A673 (cell line): Measurements from ENCODE around the gene ATP6V0E1. TPM values are rescaled to one million over a fixed set of nuclear protein-coding genes. Genes with fewer than 3 reads are reported as not detected.

Experiments
- BruUV-seq: library from RNA; stranded (reverse); fragments of 400-500 nt; replicated peaks from 2 replicates; lab custom pipeline; 2021; lab: Mats Ljungman, UMichigan
- CTCF ChIA-PET: fragments of 300-600 bp; sonication (Branson Sonifier 250); formaldehyde crosslinking; loops from one replicate; lab custom pipeline; 2022; ENCODE audit warnings: antibody characterized with exemption; lab: Charles Lee
- POLR2A ChIA-PET: fragments of 300-600 bp; sonication (Branson Sonifier 250); formaldehyde crosslinking; loops from one replicate; lab custom pipeline; 2022; ENCODE audit warnings: antibody characterized with exemption; ENCODE audit not compliant: low non-redundant PET; lab: Charles Lee
- DNase-seq: peaks from one replicate; pipeline ENCODE4 v3.0.0-alpha.2; 2015; ENCODE audit warnings: low spot score
- H3K27ac ChIP-seq: fragments of 200-600 bp; sonication (generic); 2 replicates; pipeline ENCODE4 v1.5.1; 2016; ENCODE audit warnings: mixed run types, low read depth, mild to moderate bottlenecking, mixed read lengths, antibody characterized with exemption, low read length; ENCODE audit not compliant: poor library complexity, severe bottlenecking
- H3K27me3 ChIP-seq: fragments of 200-600 bp; sonication (generic); replicated peaks from 2 replicates; pipeline ENCODE4 v1.6.1; 2017; ENCODE audit warnings: mixed run types, low read depth, mild to moderate bottlenecking, mixed read lengths, antibody characterized with exemption, low read length; ENCODE audit not compliant: insufficient read depth, poor library complexity
- H3K36me3 ChIP-seq: fragments of 200-600 bp; sonication (generic); 2 replicates; pipeline ENCODE4 v1.6.1; 2016; ENCODE audit warnings: mixed run types, mild to moderate bottlenecking, mixed read lengths, antibody characterized with exemption, low read length; ENCODE audit not compliant: insufficient read depth, poor library complexity, severe bottlenecking
- H3K4me1 ChIP-seq: fragments of 200-600 bp; sonication (generic); 2 replicates; pipeline ENCODE4 v1.6.1; 2017; ENCODE audit warnings: mixed run types, mild to moderate bottlenecking, mixed read lengths, antibody characterized with exemption, low read length; ENCODE audit not compliant: insufficient read depth, poor library complexity, severe bottlenecking
- H3K4me3 ChIP-seq: fragments of 200-600 bp; sonication (generic); 2 replicates; pipeline ENCODE4 v1.5.1; 2016; ENCODE audit warnings: low read depth, mixed run types, mild to moderate bottlenecking, mixed read lengths, low read length; ENCODE audit not compliant: poor library complexity, severe bottlenecking
- H3K9me3 ChIP-seq: fragments of 200-600 bp; sonication (generic); 2 replicates; pipeline ENCODE4 v1.6.1; 2016; ENCODE audit warnings: mixed run types, low read depth, mild to moderate bottlenecking, mixed read lengths, antibody characterized with exemption, low read length; ENCODE audit not compliant: poor library complexity, severe bottlenecking
- EZH2 ChIP-seq: fragments of 200-600 bp; sonication (generic); IDR thresholded peaks from 2 replicates; pipeline ENCODE4 v1.6.1; 2017; ENCODE audit warnings: borderline replicate concordance, low read depth, mild to moderate bottlenecking, mixed read lengths, antibody characterized with exemption, low read length; ENCODE audit not compliant: poor library complexity, severe bottlenecking
- intact Hi-C: fragments of 100-400 bp; cut with micrococcal nuclease; formaldehyde crosslinking; loops from one replicate; pipeline ENCODE4 v1.10.0; 2022; ENCODE audit not compliant: unreplicated experiment
- total RNA-seq: library from RNA; stranded (reverse); gene quantifications from 2 replicates; pipeline ENCODE4 v1.2.3, GENCODE V29; 2021
- TF ChIP-seq, protein P1 (sequence below): fragments of 300-800, 200-600 bp; sonication (generic); conservative IDR thresholded peaks from 2 replicates; pipeline ENCODE4 v1.5.1; 2017; ENCODE audit warnings: low read depth, mild to moderate bottlenecking, antibody characterized with exemption, low read length, moderate library complexity, mixed read lengths

ATP6V0E1 gene
- total RNA-seq, 1 experiment from 2014 or later: 148 TPM

DNA sequence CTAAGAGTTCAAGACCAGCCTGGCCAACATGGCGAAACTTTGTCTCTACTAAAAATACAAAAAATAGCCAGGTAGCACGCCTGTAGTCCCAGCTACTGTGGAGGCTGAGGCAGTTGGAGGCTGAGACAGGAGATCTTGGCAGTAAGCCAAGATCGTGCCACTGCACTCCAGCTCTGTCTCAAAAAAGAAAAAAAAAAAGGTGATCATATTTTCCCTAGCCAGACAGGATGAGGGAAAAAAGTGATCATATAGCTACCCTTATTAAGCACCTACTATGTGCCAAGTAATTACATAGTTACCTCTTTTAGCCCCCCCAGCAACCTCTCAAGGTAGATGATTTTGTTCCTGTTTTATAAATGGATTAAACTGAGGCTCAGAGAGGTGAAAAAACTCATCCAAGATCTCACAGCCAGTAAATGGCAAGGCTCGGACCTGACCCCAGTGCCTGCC, 42.5 kb upstream of the ATP6V0E1 start:
- ChIA-PET POLR2A (no interaction called here), CTCF (interaction anchor here (1.3 kb wide), 1 partner anchor 226 kb away, joined by 3 read pairs; no protein-coding TSS in a partner anchor)
- Histone ChIP-seq H3K4me1 (peaks cover 19% of the 10 kb centered on the region), H3K4me3 (no peak overlapping the region), H3K27me3 (no peaks in the 10 kb centered on the region), H3K9me3 (no peaks in the 10 kb centered on the region), H3K36me3 (no peaks in the 10 kb centered on the region), H3K27ac (no peak overlapping the region)
- DNase-seq: no peak
- intact Hi-C loops: no loop called here
- no TSS peak for BruUV-seq
- TF ChIP-seq EZH2: no peak
- TF ChIP-seq, protein P1, sequence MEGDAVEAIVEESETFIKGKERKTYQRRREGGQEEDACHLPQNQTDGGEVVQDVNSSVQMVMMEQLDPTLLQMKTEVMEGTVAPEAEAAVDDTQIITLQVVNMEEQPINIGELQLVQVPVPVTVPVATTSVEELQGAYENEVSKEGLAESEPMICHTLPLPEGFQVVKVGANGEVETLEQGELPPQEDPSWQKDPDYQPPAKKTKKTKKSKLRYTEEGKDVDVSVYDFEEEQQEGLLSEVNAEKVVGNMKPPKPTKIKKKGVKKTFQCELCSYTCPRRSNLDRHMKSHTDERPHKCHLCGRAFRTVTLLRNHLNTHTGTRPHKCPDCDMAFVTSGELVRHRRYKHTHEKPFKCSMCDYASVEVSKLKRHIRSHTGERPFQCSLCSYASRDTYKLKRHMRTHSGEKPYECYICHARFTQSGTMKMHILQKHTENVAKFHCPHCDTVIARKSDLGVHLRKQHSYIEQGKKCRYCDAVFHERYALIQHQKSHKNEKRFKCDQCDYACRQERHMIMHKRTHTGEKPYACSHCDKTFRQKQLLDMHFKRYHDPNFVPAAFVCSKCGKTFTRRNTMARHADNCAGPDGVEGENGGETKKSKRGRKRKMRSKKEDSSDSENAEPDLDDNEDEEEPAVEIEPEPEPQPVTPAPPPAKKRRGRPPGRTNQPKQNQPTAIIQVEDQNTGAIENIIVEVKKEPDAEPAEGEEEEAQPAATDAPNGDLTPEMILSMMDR: no peak

DNA sequence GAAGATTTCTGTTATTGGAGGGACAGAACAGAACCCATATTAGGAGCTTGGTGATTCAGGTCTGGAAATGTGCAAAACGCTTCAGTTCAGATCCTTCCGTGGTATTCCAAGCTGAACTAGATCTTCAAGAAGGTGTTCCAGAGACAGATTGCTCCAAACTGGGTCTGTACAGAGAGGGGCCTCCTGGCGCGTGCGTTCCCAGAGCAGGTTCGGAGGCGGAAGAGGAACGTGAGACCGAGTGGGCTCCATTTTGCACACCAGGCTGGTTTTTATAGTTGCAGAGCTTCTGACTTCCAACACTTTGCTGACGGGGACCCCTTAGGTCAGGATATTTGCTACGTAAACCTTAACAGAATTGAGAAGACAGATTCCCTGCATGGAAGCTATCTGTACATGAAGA, 41.0 kb upstream of the ATP6V0E1 start:
- no peaks in the 10 kb centered on the region for H3K36me3 ChIP-seq

DNA sequence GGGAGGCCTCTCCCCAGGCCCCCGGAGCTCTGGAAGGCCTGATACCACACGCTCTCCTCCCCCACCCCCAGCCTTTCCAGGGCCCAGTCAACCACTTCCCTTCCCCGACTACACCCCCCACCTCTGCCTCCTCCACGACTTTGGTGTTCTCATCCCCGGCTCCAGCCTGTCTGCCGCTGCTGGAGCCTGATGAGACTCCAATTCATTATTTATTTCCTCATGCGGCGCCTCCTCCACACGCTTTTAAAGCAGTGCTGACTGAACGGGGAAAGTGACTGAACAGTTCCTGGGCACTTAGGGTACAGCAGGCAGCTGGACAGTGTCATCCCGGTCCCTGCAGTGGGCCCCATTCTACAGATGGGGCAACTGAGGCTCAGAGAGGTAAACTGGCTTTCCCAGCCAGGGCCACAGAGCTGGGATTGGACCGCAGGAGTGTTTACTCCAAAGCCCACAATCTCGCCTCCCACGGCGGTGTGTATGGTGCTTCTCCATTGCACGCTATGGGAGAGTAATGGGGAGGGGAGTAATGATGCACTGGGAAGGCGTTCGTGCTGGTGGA, 40.2 kb upstream of the ATP6V0E1 start:
- Histone ChIP-seq H3K4me1 (peaks cover 19% of the 10 kb centered on the region), H3K4me3 (no peak overlapping the region), H3K27ac (peak overlapping the region; percentile 81), H3K9me3 (no peaks in the 10 kb centered on the region), H3K36me3 (no peaks in the 10 kb centered on the region), H3K27me3 (no peaks in the 10 kb centered on the region)
- CTCF ChIA-PET: interaction anchor here (1.1 kb wide), 1 partner anchor 229 kb away, joined by 3 read pairs; no protein-coding TSS in a partner anchor
- peak; percentile 91 for DNase-seq
- POLR2A ChIA-PET: no interaction called here
- TF ChIP-seq, protein P1: no peak
- TF ChIP-seq EZH2: no peak
- BruUV-seq: no TSS peak
- intact Hi-C loops: no loop called here

More for the DNA sequence above, 41.0 kb upstream of the ATP6V0E1 start:
- POLR2A ChIA-PET: no interaction called here
- intact Hi-C loops: no loop called here
- no peak overlapping the region for H3K4me3 ChIP-seq
- no TSS peak for BruUV-seq
- H3K9me3 ChIP-seq: no peaks in the 10 kb centered on the region
- H3K27ac ChIP-seq: peak overlapping the region; percentile 81
- TF ChIP-seq, protein P1: no peak
- no peak for TF ChIP-seq EZH2
- H3K27me3 ChIP-seq: no peaks in the 10 kb centered on the region
- CTCF ChIA-PET: interaction anchor here (1.1 kb wide), 1 partner anchor 228 kb away, joined by 3 read pairs; no protein-coding TSS in a partner anchor
- DNase-seq: no peak
- H3K4me1 ChIP-seq: peaks cover 19% of the 10 kb centered on the region
